WTC11 (cell line): ENCODE results near the gene CPXM1. TPM values are rescaled to one million over a fixed set of nuclear protein-coding genes. Genes with fewer than 3 reads are reported as not detected.

Experiments used
- ATAC-seq: fragments of 200-7000 bp; cut with Tn5 transposase; 2 replicates; pipeline ENCODE4 v1.10.0; 2021; ENCODE audit warnings: mild to moderate bottlenecking, moderate library complexity
- CTCF ChIA-PET: fragments of 300-600 bp; sonication (Branson Sonifier 250); formaldehyde crosslinking; loops from one replicate; lab custom pipeline; 2021; ENCODE audit warnings: antibody characterized with exemption; lab: Charles Lee
- POLR2A ChIA-PET: fragments of 350-600 bp; sonication (Branson Sonifier 250); formaldehyde crosslinking; loops from one replicate; lab custom pipeline; 2021; ENCODE audit warnings: antibody characterized with exemption; lab: Charles Lee
- DNase-seq: peaks from one replicate; pipeline ENCODE4 v3.0.0; 2021; ENCODE audit warnings: low spot score
- H3K27ac Mint-ChIP-seq: 2 replicates; pipeline ENCODE4 v1.8.0; 2021; ENCODE audit warnings: mixed read lengths
- H3K27me3 Mint-ChIP-seq: 2 replicates; pipeline ENCODE4 v1.8.0; 2021; ENCODE audit warnings: low read depth, mild to moderate bottlenecking, moderate library complexity, mixed read lengths
- H3K36me3 Mint-ChIP-seq: 2 replicates; pipeline ENCODE4 v1.8.0; 2021; ENCODE audit warnings: mixed read lengths
- H3K4me1 Mint-ChIP-seq: 2 replicates; pipeline ENCODE4 v1.8.0; 2022; ENCODE audit warnings: mixed read lengths
- H3K4me3 Mint-ChIP-seq: 2 replicates; pipeline ENCODE4 v1.8.0; 2021; ENCODE audit warnings: mild to moderate bottlenecking, moderate library complexity, mixed read lengths
- H3K9me3 Mint-ChIP-seq: 2 replicates; pipeline ENCODE4 v1.8.0; 2021; ENCODE audit warnings: mixed read lengths
- ATF1 ChIP-seq: sonication (generic); formaldehyde crosslinking; IDR thresholded peaks from 2 replicates; pipeline ENCODE4 v1.8.1; 2023; ENCODE audit warnings: mild to moderate bottlenecking, moderate library complexity, missing genetic modification reagents
- CREM ChIP-seq: sonication (generic); formaldehyde crosslinking; IDR thresholded peaks from 2 replicates; pipeline ENCODE4 v1.8.1; 2022; ENCODE audit warnings: mild to moderate bottlenecking, missing genetic modification reagents, moderate library complexity
- FOXP1 ChIP-seq: sonication (generic); formaldehyde crosslinking; IDR thresholded peaks from 2 replicates; pipeline ENCODE4 v1.8.0; 2022; ENCODE audit warnings: missing genetic modification reagents, mild to moderate bottlenecking, moderate library complexity, borderline replicate concordance
- GABPB1 ChIP-seq: sonication (generic); formaldehyde crosslinking; IDR thresholded peaks from 2 replicates; pipeline ENCODE4 v1.8.1; 2023; ENCODE audit warnings: mild to moderate bottlenecking, missing genetic modification reagents
- GRHL2 ChIP-seq: fragments of 250-450 bp; sonication (Bioruptor Pico); IDR thresholded peaks from 2 replicates; pipeline ENCODE4 v1.8.0; 2022; ENCODE audit warnings: mild to moderate bottlenecking, moderate library complexity; ENCODE audit not compliant: insufficient replicate concordance, severe bottlenecking
- HMGXB4 ChIP-seq: sonication (generic); formaldehyde crosslinking; IDR thresholded peaks from 2 replicates; pipeline ENCODE4 v1.8.1; 2023; ENCODE audit warnings: mild to moderate bottlenecking, moderate library complexity, missing genetic modification reagents
- JUN ChIP-seq: sonication (generic); formaldehyde crosslinking; IDR thresholded peaks from 2 replicates; pipeline ENCODE4 v1.8.0; 2023; ENCODE audit warnings: mild to moderate bottlenecking, missing genetic modification reagents
- MAX ChIP-seq: sonication (generic); formaldehyde crosslinking; IDR thresholded peaks from 2 replicates; pipeline ENCODE4 v1.8.0; 2022; ENCODE audit warnings: mild to moderate bottlenecking, missing genetic modification reagents
- MLX ChIP-seq: sonication (generic); formaldehyde crosslinking; IDR thresholded peaks from 2 replicates; pipeline ENCODE4 v1.8.1; 2023; ENCODE audit warnings: mild to moderate bottlenecking, missing genetic modification reagents, moderate library complexity
- PRRX2 ChIP-seq: fragments of 250-450 bp; sonication (Bioruptor Pico); IDR thresholded peaks from 2 replicates; pipeline ENCODE4 v1.8.0; 2021; ENCODE audit warnings: mild to moderate bottlenecking
- RELA ChIP-seq: sonication (generic); formaldehyde crosslinking; IDR thresholded peaks from 2 replicates; pipeline ENCODE4 v1.8.1; 2022; ENCODE audit warnings: missing genetic modification reagents, mild to moderate bottlenecking, borderline replicate concordance
- TEAD1 ChIP-seq: sonication (generic); formaldehyde crosslinking; IDR thresholded peaks from 2 replicates; pipeline ENCODE4 v1.8.0; 2022; ENCODE audit warnings: mild to moderate bottlenecking, missing genetic modification reagents
- TP53 ChIP-seq: sonication (generic); formaldehyde crosslinking; IDR thresholded peaks from 2 replicates; pipeline ENCODE4 v1.8.1; 2023; ENCODE audit warnings: mild to moderate bottlenecking, missing genetic modification reagents
- ZNF219 ChIP-seq: sonication (generic); formaldehyde crosslinking; IDR thresholded peaks from 2 replicates; pipeline ENCODE4 v1.8.0; 2023; ENCODE audit warnings: missing genetic modification reagents, mild to moderate bottlenecking, borderline replicate concordance
- total RNA-seq: library from RNA; stranded (reverse); gene quantifications from 3 replicates; pipeline ENCODE4 v1.2.3, GENCODE V29; 2021
- TF ChIP-seq, protein P1 (sequence below): sonication (generic); formaldehyde crosslinking; conservative IDR thresholded peaks from 2 replicates; pipeline ENCODE4 v1.8.1; 2022; ENCODE audit warnings: mild to moderate bottlenecking, missing genetic modification reagents
- TF ChIP-seq, protein P2 (sequence below): fragments of 250-450 bp; sonication (Bioruptor Pico); conservative IDR thresholded peaks from 2 replicates; pipeline ENCODE4 v1.9.0; 2021; ENCODE audit warnings: mild to moderate bottlenecking
- TF ChIP-seq, protein P3 (sequence below): sonication (generic); formaldehyde crosslinking; IDR thresholded peaks from 2 replicates; pipeline ENCODE4 v1.8.1; 2023; ENCODE audit warnings: mild to moderate bottlenecking, missing genetic modification reagents, moderate library complexity
- TF ChIP-seq, protein P4 (sequence below): sonication (generic); formaldehyde crosslinking; IDR thresholded peaks from 2 replicates; pipeline ENCODE4 v1.8.1; 2023; ENCODE audit warnings: mild to moderate bottlenecking, missing genetic modification reagents

CPXM1 gene
- total RNA-seq, 1 experiment from 2014 or later: 51.2 TPM

GRCh38 chr20:2837221-2837960 is 37.0 kb upstream of the CPXM1 start:
- peaks cover 27% of the 10 kb centered on the region for H3K27me3 Mint-ChIP-seq
- H3K4me3 Mint-ChIP-seq: no peak overlapping the region
- H3K9me3 Mint-ChIP-seq: peaks cover 5% of the 10 kb centered on the region

More at GRCh38 chr20:2837221-2837960, 37.0 kb upstream of the CPXM1 start:
- Mint-ChIP-seq H3K36me3 (peaks cover 11% of the 10 kb centered on the region), H3K27ac (no peak overlapping the region), H3K4me1 (peaks cover 8% of the 10 kb centered on the region)
- DNase-seq (no peak), ATAC-seq (no peak)
- ChIA-PET POLR2A (no interaction called here), CTCF (no interaction called here)
- TF ChIP-seq FOXP1 (CRISPR knock-in tag) (no peak), GABPB1 (CRISPR knock-in tag) (no peak), MLX (CRISPR knock-in tag) (no peak), RELA (CRISPR knock-in tag) (no peak), GRHL2 (CRISPR knock-in tag) (no peak), HMGXB4 (CRISPR knock-in tag) (no peak), MAX (CRISPR knock-in tag) (no peak), PRRX2 (CRISPR knock-in tag) (no peak), TEAD1 (CRISPR knock-in tag) (no peak), JUN (CRISPR knock-in tag) (no peak), ATF1 (CRISPR knock-in tag) (no peak), TP53 (CRISPR knock-in tag) (no peak), CREM (no peak), ZNF219 (no peak)
- TF ChIP-seq, protein P1, sequence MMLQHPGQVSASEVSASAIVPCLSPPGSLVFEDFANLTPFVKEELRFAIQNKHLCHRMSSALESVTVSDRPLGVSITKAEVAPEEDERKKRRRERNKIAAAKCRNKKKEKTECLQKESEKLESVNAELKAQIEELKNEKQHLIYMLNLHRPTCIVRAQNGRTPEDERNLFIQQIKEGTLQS (CRISPR knock-in tag): no peak
- TF ChIP-seq, protein P2, sequence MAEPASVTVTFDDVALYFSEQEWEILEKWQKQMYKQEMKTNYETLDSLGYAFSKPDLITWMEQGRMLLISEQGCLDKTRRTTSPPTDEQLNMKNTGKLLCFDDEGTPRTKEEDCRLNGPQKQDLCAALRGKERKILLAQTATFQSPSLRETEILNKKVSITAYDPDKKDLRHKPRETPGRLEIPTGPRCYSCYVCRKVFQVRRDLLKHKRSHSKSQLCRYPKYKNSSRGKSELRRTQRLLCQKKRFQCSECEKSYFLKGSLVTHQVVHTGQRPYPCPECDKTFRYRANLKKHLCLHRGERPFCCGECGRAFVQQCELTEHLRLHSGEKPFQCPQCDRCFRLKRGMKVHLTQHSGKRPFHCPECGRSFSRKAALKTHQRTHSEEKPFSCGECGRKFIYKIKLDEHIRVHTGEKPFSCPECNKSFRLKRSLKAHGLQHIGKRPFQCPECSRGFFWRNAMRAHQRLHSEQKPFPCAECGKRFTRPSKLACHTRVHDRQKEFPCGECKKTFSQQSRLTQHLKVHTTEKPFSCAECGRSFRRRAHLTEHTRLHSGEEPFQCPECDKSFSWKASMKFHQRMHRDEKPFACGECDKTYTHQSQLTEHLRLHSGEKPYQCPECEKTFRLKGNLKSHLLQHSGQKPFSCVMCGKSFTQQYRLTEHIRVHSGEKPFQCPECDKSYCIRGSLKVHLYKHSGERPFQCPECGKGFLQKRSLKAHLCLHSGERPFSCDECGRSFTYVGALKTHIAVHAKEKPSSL: no peak
- TF ChIP-seq, protein P3, sequence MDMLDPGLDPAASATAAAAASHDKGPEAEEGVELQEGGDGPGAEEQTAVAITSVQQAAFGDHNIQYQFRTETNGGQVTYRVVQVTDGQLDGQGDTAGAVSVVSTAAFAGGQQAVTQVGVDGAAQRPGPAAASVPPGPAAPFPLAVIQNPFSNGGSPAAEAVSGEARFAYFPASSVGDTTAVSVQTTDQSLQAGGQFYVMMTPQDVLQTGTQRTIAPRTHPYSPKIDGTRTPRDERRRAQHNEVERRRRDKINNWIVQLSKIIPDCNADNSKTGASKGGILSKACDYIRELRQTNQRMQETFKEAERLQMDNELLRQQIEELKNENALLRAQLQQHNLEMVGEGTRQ (CRISPR knock-in tag): no peak
- TF ChIP-seq, protein P4, sequence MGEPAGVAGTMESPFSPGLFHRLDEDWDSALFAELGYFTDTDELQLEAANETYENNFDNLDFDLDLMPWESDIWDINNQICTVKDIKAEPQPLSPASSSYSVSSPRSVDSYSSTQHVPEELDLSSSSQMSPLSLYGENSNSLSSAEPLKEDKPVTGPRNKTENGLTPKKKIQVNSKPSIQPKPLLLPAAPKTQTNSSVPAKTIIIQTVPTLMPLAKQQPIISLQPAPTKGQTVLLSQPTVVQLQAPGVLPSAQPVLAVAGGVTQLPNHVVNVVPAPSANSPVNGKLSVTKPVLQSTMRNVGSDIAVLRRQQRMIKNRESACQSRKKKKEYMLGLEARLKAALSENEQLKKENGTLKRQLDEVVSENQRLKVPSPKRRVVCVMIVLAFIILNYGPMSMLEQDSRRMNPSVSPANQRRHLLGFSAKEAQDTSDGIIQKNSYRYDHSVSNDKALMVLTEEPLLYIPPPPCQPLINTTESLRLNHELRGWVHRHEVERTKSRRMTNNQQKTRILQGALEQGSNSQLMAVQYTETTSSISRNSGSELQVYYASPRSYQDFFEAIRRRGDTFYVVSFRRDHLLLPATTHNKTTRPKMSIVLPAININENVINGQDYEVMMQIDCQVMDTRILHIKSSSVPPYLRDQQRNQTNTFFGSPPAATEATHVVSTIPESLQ (CRISPR knock-in tag): no peak
